ENCODE results near the gene OR7G2. TPM values are rescaled to one million over a fixed set of nuclear protein-coding genes. Genes with fewer than 3 reads are reported as not detected.
A peak's percentile ranks its signal among the peaks of the same experiment; 100 is the strongest.

Gene OR7G2
- total and polyA plus RNA-seq, 2 donors (not counting 1 experiment from before 2014, with no cell fraction given): not detected

GRCh38 chr19:9140159-9140874 is 33.0 kb upstream of the OR7G2 start, which contains the start of gene ZNF317:
ZNF317 (plus strand) TSS chr19:9140397; CDS start chr19:9156017, 15,620 bp downstream.
- H3K79me2 ChIP-seq (ENCODE audit: control insufficient read depth, insufficient read depth, low read length): peaks cover 44% of the 10 kb centered on the region
- peak within 1 kb of the TSS; percentile 91 for H3K9ac ChIP-seq (ENCODE audit: insufficient read depth, low read length)
- peak within 1 kb of the TSS; percentile 100 for H2AFZ ChIP-seq (ENCODE audit: low read length)
- TF ChIP-seq CTCF (conservative IDR thresholded peaks at IDR 0.05 in 1 of 2, IDR thresholded peaks at IDR 0.05 in 1 of 2; ENCODE audit: low read depth in 1 of 2, low read length in 2 of 2) (no peak), EZH2 (IDR thresholded peaks at IDR 0.05; ENCODE audit: low read length, missing control alignments) (no peak)
- H3K4me2 ChIP-seq (ENCODE audit: extremely low read depth, insufficient read depth, low read length): peak within 1 kb of the TSS; percentile 90
- H3K27ac ChIP-seq (ENCODE audit: insufficient read depth, low read length): peak within 1 kb of the TSS; percentile 95
- no peaks in the 10 kb centered on the region for H3K36me3 ChIP-seq (ENCODE audit: control insufficient read depth, insufficient read depth, low read length)
- H3K9me3 ChIP-seq (ENCODE audit: control insufficient read depth, insufficient read depth, low read depth, low read length): no peaks in the 10 kb centered on the region
- H3K4me3 ChIP-seq (replicated peaks in 1 of 4; ENCODE audit: control extremely low read depth in 1 of 4, insufficient read depth in 1 of 4, low read depth in 3 of 4, low read length in 4 of 4): peak within 1 kb of the TSS; percentile 84 to 97 (median 90)
- H3K27me3 ChIP-seq (ENCODE audit: control insufficient read depth, insufficient read depth, low read length): no peaks in the 10 kb centered on the region
- no peaks in the 10 kb centered on the region for H3K4me1 ChIP-seq (ENCODE audit: control insufficient read depth, extremely low read depth, insufficient read depth, low read length)
- DNase-seq (ENCODE audit: low read depth in 2 of 2): peak; percentile 84 to 92
- no peaks in the 10 kb centered on the region for H4K20me1 ChIP-seq (ENCODE audit: control insufficient read depth, extremely low read depth, insufficient read depth, low read length)

GRCh38 chr19:9139609-9140158 is 32.4 kb upstream of the OR7G2 start:
- Histone ChIP-seq H3K27me3 (ENCODE audit: control insufficient read depth, insufficient read depth, low read length) (no peaks in the 10 kb centered on the region), H3K4me2 (ENCODE audit: extremely low read depth, insufficient read depth, low read length) (peak overlapping the region; percentile 90), H3K4me1 (ENCODE audit: control insufficient read depth, extremely low read depth, insufficient read depth, low read length) (no peaks in the 10 kb centered on the region), H2AFZ (ENCODE audit: low read length) (peak overlapping the region; percentile 100), H3K9ac (ENCODE audit: insufficient read depth, low read length) (peak overlapping the region; percentile 20), H3K36me3 (ENCODE audit: control insufficient read depth, insufficient read depth, low read length) (no peaks in the 10 kb centered on the region), H3K27ac (ENCODE audit: insufficient read depth, low read length) (peak overlapping the region; percentile 95), H3K79me2 (ENCODE audit: control insufficient read depth, insufficient read depth, low read length) (peaks cover 38% of the 10 kb centered on the region), H3K9me3 (ENCODE audit: control insufficient read depth, insufficient read depth, low read depth, low read length) (no peaks in the 10 kb centered on the region), H4K20me1 (ENCODE audit: control insufficient read depth, extremely low read depth, insufficient read depth, low read length) (no peaks in the 10 kb centered on the region), H3K4me3 (replicated peaks in 1 of 4; ENCODE audit: control extremely low read depth in 1 of 4, insufficient read depth in 1 of 4, low read depth in 3 of 4, low read length in 4 of 4) (peak overlapping the region; percentile 84 to 97 (median 90))
- no peak for TF ChIP-seq CTCF (conservative IDR thresholded peaks at IDR 0.05 in 1 of 2, IDR thresholded peaks at IDR 0.05 in 1 of 2; ENCODE audit: low read depth in 1 of 2, low read length in 2 of 2)
- TF ChIP-seq EZH2 (IDR thresholded peaks at IDR 0.05; ENCODE audit: low read length, missing control alignments): no peak
- peak in 1 of 2 donors; percentile 1 for DNase-seq (ENCODE audit: low read depth in 2 of 2)

GRCh38 chr19:9132422-9132821 is 25.1 kb upstream of the OR7G2 start:
- no peaks in the 10 kb centered on the region for H3K27me3 ChIP-seq (ENCODE audit: control insufficient read depth, insufficient read depth, low read length)
- no peaks in the 10 kb centered on the region for H4K20me1 ChIP-seq (ENCODE audit: control insufficient read depth, extremely low read depth, insufficient read depth, low read length)
- no peak for TF ChIP-seq EZH2 (IDR thresholded peaks at IDR 0.05; ENCODE audit: low read length, missing control alignments)

More at GRCh38 chr19:9132422-9132821, 25.1 kb upstream of the OR7G2 start:
- Histone ChIP-seq H3K79me2 (ENCODE audit: control insufficient read depth, insufficient read depth, low read length) (no peaks in the 10 kb centered on the region), H3K4me3 (replicated peaks in 1 of 4; ENCODE audit: control extremely low read depth in 1 of 4, insufficient read depth in 1 of 4, low read depth in 3 of 4, low read length in 4 of 4) (no peak overlapping the region), H3K9ac (ENCODE audit: insufficient read depth, low read length) (no peak overlapping the region), H3K27ac (ENCODE audit: insufficient read depth, low read length) (no peak overlapping the region), H2AFZ (ENCODE audit: low read length) (no peak overlapping the region), H3K36me3 (ENCODE audit: control insufficient read depth, insufficient read depth, low read length) (no peaks in the 10 kb centered on the region), H3K9me3 (ENCODE audit: control insufficient read depth, insufficient read depth, low read depth, low read length) (no peaks in the 10 kb centered on the region), H3K4me1 (ENCODE audit: control insufficient read depth, extremely low read depth, insufficient read depth, low read length) (no peaks in the 10 kb centered on the region), H3K4me2 (ENCODE audit: extremely low read depth, insufficient read depth, low read length) (no peak overlapping the region)
- DNase-seq (ENCODE audit: low read depth in 2 of 2): no peak
